GM23338 (cell line): ENCODE results near the gene POLD3. TPM values are rescaled to one million over a fixed set of nuclear protein-coding genes. Genes with fewer than 3 reads are reported as not detected.

Source experiments
- ATAC-seq: fragments of 200-7000 bp; cut with Tn5 transposase; 3 replicates; pipeline ENCODE4 v1.9.1; 2020
- DNase-seq: peaks from one replicate; pipeline ENCODE4 v3.0.0-alpha.2; 2015; ENCODE audit warnings: low spot score
- H2AFZ ChIP-seq: fragments of 200-600 bp; sonication (generic); 2 replicates; pipeline ENCODE4 v1.8.0; 2016; ENCODE audit warnings: antibody characterized with exemption, mild to moderate bottlenecking, moderate library complexity
- H3F3A ChIP-seq: fragments of 200-600 bp; sonication (generic); replicated peaks from 2 replicates; pipeline ENCODE4 v1.8.0; 2017; ENCODE audit warnings: antibody characterized with exemption, mixed run types, low read depth
- H3K27ac ChIP-seq: fragments of 200-600 bp; sonication (generic); 2 replicates; pipeline ENCODE4 v1.6.1; 2016; ENCODE audit warnings: low read depth
- H3K27me3 ChIP-seq: fragments of 200-600 bp; sonication (generic); 2 replicates; pipeline ENCODE4 v1.8.0; 2016; ENCODE audit warnings: mild to moderate bottlenecking, mixed run types, moderate library complexity; ENCODE audit not compliant: insufficient read depth
- H3K36me3 ChIP-seq: fragments of 200-600 bp; sonication (generic); 2 replicates; pipeline ENCODE4 v1.8.0; 2016; ENCODE audit warnings: mild to moderate bottlenecking; ENCODE audit not compliant: insufficient read depth
- H3K4me1 ChIP-seq: fragments of 200-600 bp; sonication (generic); 2 replicates; pipeline ENCODE4 v1.8.0; 2016; ENCODE audit warnings: mild to moderate bottlenecking, moderate library complexity; ENCODE audit not compliant: insufficient read depth
- H3K4me2 ChIP-seq: fragments of 200-600 bp; sonication (generic); 2 replicates; pipeline ENCODE4 v1.7.1; 2017; ENCODE audit warnings: mixed run types
- H3K4me3 ChIP-seq: fragments of 200-600 bp; sonication (generic); 2 replicates; pipeline ENCODE4 v1.6.1; 2016; ENCODE audit warnings: mixed run types
- H3K79me2 ChIP-seq: fragments of 200-600 bp; sonication (generic); replicated peaks from 2 replicates; pipeline ENCODE4 v1.8.0; 2017; ENCODE audit warnings: mild to moderate bottlenecking; ENCODE audit not compliant: insufficient read depth
- H3K9me2 ChIP-seq: fragments of 200-600 bp; sonication (generic); 2 replicates; pipeline ENCODE4 v1.8.0; 2017; ENCODE audit not compliant: insufficient read depth
- H4K20me1 ChIP-seq: fragments of 200-600 bp; sonication (generic); replicated peaks from 2 replicates; pipeline ENCODE4 v1.8.0; 2017; ENCODE audit warnings: mild to moderate bottlenecking; ENCODE audit not compliant: insufficient read depth
- H3K27ac Mint-ChIP-seq: 2 replicates; pipeline ENCODE4 v1.8.0; 2020; ENCODE audit warnings: inconsistent platforms, mild to moderate bottlenecking, moderate library complexity, mixed read lengths
- H3K27me3 Mint-ChIP-seq: 3 replicates; pipeline ENCODE4 v1.8.0; 2022; ENCODE audit warnings: low read depth, mild to moderate bottlenecking, moderate library complexity, mixed read lengths, inconsistent platforms; ENCODE audit not compliant: insufficient read depth, poor library complexity
- H3K36me3 Mint-ChIP-seq: 3 replicates; pipeline ENCODE4 v1.8.0; 2021; ENCODE audit warnings: low read depth, mild to moderate bottlenecking, inconsistent platforms, moderate library complexity, mixed read lengths
- H3K4me1 Mint-ChIP-seq: 3 replicates; pipeline ENCODE4 v1.8.0; 2020; ENCODE audit warnings: mild to moderate bottlenecking, inconsistent platforms, mixed read lengths
- H3K4me3 Mint-ChIP-seq: 3 replicates; pipeline ENCODE4 v1.8.0; 2021; ENCODE audit warnings: moderate library complexity, mild to moderate bottlenecking, inconsistent platforms, mixed read lengths
- H3K9me3 Mint-ChIP-seq: 3 replicates; pipeline ENCODE4 v1.8.0; 2020; ENCODE audit warnings: moderate library complexity, mild to moderate bottlenecking, inconsistent platforms, mixed read lengths
- CREB1 ChIP-seq: fragments of 250-450 bp; sonication (Bioruptor Pico); IDR thresholded peaks from 2 replicates; pipeline ENCODE4 v1.5.0; 2020; ENCODE audit warnings: low read depth, mild to moderate bottlenecking, moderate library complexity
- EZH2 ChIP-seq: fragments of 200-600 bp; sonication (generic); IDR thresholded peaks from one replicate; pipeline ENCODE4 v1.8.0; 2017; ENCODE audit warnings: antibody characterized with exemption, mild to moderate bottlenecking, low read depth; ENCODE audit not compliant: unreplicated experiment
- EZH2phosphoT487 ChIP-seq: fragments of 200-600 bp; sonication (generic); IDR thresholded peaks from one replicate; pipeline ENCODE4 v1.8.1; 2018; ENCODE audit warnings: antibody characterized with exemption; ENCODE audit not compliant: unreplicated experiment
- JUNB ChIP-seq: IDR thresholded peaks from one replicate; pipeline ENCODE4 v1.6.1; 2016; ENCODE audit warnings: antibody characterized with exemption; ENCODE audit not compliant: unreplicated experiment
- NANOG ChIP-seq: IDR thresholded peaks from 2 replicates; pipeline ENCODE4 v1.6.1; 2016; ENCODE audit warnings: antibody characterized with exemption, borderline replicate concordance
- POLR2AphosphoS5 ChIP-seq: IDR thresholded peaks from 2 replicates; pipeline ENCODE4 v1.6.1; 2016; ENCODE audit warnings: antibody characterized with exemption, low read depth
- STAT1 ChIP-seq: IDR thresholded peaks from one replicate; pipeline ENCODE4 v1.6.1; 2016; ENCODE audit warnings: antibody characterized with exemption; ENCODE audit not compliant: unreplicated experiment
- ZNF114 ChIP-seq: fragments of 250-450 bp; sonication (Bioruptor Pico); IDR thresholded peaks from 2 replicates; pipeline ENCODE4 v1.5.0; 2020; ENCODE audit warnings: mild to moderate bottlenecking, moderate library complexity
- ZNF331 ChIP-seq: fragments of 250-450 bp; sonication (Bioruptor Pico); IDR thresholded peaks from 2 replicates; pipeline ENCODE4 v1.5.0; 2020; ENCODE audit warnings: low read depth, mild to moderate bottlenecking, moderate library complexity
- polyA plus RNA-seq: library from polyadenylated mRNA; unstranded; fragments of >200 nt; fragmentation: Nextera tagmentation; extraction: Ambion mirVana; gene quantifications from 2 replicates; pipeline ENCODE4 v1.2.1, GENCODE V29; 2016
- total RNA-seq: library from RNA; depleted of rRNA; stranded (reverse); fragments of >200 nt; shearing (Covaris generic); gene quantifications from 2 replicates; pipeline ENCODE4 v1.2.3, GENCODE V29; 2014
- TF ChIP-seq, protein P1 (sequence below): fragments of 250-450 bp; sonication (Bioruptor Pico); IDR thresholded peaks from 2 replicates; pipeline ENCODE4 v1.5.0; 2020; ENCODE audit warnings: mild to moderate bottlenecking, moderate library complexity
- TF ChIP-seq, protein P2 (sequence below), 2 experiments: fragments of 200-600 bp in 1 of 2; sonication (generic) in 1 of 2; conservative IDR thresholded peaks; 2 replicates each; pipeline versions ENCODE4 v1.5.1 to v1.6.1; 2016 to 2017; ENCODE audit warnings: antibody characterized with exemption in 2 of 2, low read depth in 2 of 2, mild to moderate bottlenecking in 2 of 2, moderate library complexity in 1 of 2
- TF ChIP-seq, protein P3 (sequence below): IDR thresholded peaks from 2 replicates; pipeline ENCODE4 v1.6.1; 2016; ENCODE audit warnings: antibody characterized with exemption
- TF ChIP-seq, protein P4 (sequence below): IDR thresholded peaks from one replicate; pipeline ENCODE4 v1.6.1; 2018; ENCODE audit warnings: antibody characterized with exemption; ENCODE audit not compliant: unreplicated experiment

The POLD3 gene
- total and polyA plus RNA-seq, 2 experiments from 2014 or later: 21.9 to 50.1 TPM

DNA sequence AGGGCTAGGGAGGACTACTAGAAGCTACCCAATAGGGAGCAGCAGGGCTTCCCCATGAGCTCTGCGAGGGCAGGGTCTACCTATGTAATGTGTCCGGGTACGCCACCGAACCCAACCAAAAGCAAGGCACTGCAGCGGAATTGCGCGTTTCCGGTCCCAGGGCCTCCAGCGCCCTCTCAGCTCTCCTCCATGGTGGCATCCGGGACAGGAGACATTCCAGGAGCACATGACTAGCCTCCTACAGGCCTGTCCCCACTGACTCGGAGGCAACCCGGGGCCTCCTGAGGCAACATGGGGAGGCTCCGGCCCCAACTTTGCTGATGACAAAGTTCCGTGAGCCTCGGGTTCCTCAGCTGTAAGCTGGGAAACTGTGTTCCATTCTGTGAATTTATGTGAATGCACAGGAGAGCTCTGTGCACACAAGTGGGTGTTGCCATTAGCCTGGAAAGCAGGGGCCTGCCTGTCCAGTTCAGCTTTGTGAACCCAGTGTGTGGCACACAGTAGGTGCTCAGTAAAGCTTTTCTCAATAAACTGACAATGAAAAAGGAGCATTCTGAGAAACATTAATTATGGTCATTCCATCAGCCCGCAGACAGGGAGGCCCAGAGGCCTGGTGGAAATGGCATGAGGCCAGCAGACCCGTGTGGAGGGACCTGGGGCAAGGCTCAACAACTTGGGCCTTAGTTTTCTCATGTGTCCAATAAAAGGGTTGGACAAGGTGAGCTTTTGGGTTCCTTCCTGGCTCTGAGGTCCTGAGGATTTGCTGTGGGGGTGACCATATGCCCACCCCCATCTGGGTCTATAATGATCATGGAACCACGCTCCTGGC lies 88.5 kb downstream of the POLD3 start:
- DNase-seq (no peak), ATAC-seq (no peak)
- Histone ChIP-seq H3K4me1 (no peaks in the 10 kb centered on the region), H4K20me1 (no peaks in the 10 kb centered on the region; the same call in 1 of the 2 replicates), H3K36me3 (no peaks in the 10 kb centered on the region), H3K9me2 (no peaks in the 10 kb centered on the region), H3F3A (no peaks in the 10 kb centered on the region), H3K4me3 (no peak overlapping the region), H3K79me2 (no peaks in the 10 kb centered on the region), H3K4me2 (no peak overlapping the region), H2AFZ (no peak overlapping the region), H3K27ac (no peak overlapping the region), H3K27me3 (peaks cover 11% of the 10 kb centered on the region)
- no peaks in the 10 kb centered on the region; the same call in 2 of the 3 replicates for H3K9me3 Mint-ChIP-seq
- H3K4me3 Mint-ChIP-seq: no peak overlapping the region
- peaks cover 15% of the 10 kb centered on the region for H3K27me3 Mint-ChIP-seq
- TF ChIP-seq POLR2AphosphoS5 (no peak), STAT1 (no peak), EZH2phosphoT487 (no peak), CREB1 (no peak), ZNF331 (CRISPR knock-in tag) (no peak), EZH2 (no peak), ZNF114 (CRISPR knock-in tag) (no peak), JUNB (no peak), NANOG (no peak)
- TF ChIP-seq, protein P1, sequence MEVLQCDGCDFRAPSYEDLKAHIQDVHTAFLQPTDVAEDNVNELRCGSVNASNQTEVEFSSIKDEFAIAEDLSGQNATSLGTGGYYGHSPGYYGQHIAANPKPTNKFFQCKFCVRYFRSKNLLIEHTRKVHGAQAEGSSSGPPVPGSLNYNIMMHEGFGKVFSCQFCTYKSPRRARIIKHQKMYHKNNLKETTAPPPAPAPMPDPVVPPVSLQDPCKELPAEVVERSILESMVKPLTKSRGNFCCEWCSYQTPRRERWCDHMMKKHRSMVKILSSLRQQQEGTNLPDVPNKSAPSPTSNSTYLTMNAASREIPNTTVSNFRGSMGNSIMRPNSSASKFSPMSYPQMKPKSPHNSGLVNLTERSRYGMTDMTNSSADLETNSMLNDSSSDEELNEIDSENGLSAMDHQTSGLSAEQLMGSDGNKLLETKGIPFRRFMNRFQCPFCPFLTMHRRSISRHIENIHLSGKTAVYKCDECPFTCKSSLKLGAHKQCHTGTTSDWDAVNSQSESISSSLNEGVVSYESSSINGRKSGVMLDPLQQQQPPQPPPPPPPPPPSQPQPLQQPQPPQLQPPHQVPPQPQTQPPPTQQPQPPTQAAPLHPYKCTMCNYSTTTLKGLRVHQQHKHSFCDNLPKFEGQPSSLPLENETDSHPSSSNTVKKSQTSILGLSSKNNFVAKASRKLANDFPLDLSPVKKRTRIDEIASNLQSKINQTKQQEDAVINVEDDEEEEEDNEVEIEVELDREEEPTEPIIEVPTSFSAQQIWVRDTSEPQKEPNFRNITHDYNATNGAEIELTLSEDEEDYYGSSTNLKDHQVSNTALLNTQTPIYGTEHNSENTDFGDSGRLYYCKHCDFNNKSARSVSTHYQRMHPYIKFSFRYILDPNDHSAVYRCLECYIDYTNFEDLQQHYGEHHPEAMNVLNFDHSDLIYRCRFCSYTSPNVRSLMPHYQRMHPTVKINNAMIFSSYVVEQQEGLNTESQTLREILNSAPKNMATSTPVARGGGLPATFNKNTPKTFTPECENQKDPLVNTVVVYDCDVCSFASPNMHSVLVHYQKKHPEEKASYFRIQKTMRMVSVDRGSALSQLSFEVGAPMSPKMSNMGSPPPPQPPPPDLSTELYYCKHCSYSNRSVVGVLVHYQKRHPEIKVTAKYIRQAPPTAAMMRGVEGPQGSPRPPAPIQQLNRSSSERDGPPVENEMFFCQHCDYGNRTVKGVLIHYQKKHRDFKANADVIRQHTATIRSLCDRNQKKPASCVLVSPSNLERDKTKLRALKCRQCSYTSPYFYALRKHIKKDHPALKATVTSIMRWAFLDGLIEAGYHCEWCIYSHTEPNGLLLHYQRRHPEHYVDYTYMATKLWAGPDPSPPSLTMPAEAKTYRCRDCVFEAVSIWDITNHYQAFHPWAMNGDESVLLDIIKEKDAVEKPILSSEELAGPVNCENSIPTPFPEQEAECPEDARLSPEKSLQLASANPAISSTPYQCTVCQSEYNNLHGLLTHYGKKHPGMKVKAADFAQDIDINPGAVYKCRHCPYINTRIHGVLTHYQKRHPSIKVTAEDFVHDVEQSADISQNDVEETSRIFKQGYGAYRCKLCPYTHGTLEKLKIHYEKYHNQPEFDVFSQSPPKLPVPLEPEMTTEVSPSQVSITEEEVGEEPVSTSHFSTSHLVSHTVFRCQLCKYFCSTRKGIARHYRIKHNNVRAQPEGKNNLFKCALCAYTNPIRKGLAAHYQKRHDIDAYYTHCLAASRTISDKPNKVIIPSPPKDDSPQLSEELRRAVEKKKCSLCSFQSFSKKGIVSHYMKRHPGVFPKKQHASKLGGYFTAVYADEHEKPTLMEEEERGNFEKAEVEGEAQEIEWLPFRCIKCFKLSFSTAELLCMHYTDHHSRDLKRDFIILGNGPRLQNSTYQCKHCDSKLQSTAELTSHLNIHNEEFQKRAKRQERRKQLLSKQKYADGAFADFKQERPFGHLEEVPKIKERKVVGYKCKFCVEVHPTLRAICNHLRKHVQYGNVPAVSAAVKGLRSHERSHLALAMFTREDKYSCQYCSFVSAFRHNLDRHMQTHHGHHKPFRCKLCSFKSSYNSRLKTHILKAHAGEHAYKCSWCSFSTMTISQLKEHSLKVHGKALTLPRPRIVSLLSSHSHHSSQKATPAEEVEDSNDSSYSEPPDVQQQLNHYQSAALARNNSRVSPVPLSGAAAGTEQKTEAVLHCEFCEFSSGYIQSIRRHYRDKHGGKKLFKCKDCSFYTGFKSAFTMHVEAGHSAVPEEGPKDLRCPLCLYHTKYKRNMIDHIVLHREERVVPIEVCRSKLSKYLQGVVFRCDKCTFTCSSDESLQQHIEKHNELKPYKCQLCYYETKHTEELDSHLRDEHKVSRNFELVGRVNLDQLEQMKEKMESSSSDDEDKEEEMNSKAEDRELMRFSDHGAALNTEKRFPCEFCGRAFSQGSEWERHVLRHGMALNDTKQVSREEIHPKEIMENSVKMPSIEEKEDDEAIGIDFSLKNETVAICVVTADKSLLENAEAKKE: no peak
- TF ChIP-seq, protein P2, sequence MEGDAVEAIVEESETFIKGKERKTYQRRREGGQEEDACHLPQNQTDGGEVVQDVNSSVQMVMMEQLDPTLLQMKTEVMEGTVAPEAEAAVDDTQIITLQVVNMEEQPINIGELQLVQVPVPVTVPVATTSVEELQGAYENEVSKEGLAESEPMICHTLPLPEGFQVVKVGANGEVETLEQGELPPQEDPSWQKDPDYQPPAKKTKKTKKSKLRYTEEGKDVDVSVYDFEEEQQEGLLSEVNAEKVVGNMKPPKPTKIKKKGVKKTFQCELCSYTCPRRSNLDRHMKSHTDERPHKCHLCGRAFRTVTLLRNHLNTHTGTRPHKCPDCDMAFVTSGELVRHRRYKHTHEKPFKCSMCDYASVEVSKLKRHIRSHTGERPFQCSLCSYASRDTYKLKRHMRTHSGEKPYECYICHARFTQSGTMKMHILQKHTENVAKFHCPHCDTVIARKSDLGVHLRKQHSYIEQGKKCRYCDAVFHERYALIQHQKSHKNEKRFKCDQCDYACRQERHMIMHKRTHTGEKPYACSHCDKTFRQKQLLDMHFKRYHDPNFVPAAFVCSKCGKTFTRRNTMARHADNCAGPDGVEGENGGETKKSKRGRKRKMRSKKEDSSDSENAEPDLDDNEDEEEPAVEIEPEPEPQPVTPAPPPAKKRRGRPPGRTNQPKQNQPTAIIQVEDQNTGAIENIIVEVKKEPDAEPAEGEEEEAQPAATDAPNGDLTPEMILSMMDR (conservative IDR thresholded peaks at IDR 0.05; ENCODE audit: low read depth in 2 of 2): no peak
- TF ChIP-seq, protein P3, sequence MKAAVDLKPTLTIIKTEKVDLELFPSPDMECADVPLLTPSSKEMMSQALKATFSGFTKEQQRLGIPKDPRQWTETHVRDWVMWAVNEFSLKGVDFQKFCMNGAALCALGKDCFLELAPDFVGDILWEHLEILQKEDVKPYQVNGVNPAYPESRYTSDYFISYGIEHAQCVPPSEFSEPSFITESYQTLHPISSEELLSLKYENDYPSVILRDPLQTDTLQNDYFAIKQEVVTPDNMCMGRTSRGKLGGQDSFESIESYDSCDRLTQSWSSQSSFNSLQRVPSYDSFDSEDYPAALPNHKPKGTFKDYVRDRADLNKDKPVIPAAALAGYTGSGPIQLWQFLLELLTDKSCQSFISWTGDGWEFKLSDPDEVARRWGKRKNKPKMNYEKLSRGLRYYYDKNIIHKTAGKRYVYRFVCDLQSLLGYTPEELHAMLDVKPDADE: no peak
- TF ChIP-seq, protein P4, sequence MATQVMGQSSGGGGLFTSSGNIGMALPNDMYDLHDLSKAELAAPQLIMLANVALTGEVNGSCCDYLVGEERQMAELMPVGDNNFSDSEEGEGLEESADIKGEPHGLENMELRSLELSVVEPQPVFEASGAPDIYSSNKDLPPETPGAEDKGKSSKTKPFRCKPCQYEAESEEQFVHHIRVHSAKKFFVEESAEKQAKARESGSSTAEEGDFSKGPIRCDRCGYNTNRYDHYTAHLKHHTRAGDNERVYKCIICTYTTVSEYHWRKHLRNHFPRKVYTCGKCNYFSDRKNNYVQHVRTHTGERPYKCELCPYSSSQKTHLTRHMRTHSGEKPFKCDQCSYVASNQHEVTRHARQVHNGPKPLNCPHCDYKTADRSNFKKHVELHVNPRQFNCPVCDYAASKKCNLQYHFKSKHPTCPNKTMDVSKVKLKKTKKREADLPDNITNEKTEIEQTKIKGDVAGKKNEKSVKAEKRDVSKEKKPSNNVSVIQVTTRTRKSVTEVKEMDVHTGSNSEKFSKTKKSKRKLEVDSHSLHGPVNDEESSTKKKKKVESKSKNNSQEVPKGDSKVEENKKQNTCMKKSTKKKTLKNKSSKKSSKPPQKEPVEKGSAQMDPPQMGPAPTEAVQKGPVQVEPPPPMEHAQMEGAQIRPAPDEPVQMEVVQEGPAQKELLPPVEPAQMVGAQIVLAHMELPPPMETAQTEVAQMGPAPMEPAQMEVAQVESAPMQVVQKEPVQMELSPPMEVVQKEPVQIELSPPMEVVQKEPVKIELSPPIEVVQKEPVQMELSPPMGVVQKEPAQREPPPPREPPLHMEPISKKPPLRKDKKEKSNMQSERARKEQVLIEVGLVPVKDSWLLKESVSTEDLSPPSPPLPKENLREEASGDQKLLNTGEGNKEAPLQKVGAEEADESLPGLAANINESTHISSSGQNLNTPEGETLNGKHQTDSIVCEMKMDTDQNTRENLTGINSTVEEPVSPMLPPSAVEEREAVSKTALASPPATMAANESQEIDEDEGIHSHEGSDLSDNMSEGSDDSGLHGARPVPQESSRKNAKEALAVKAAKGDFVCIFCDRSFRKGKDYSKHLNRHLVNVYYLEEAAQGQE: no peak
- H3K4me1 Mint-ChIP-seq: peaks cover 6% of the 10 kb centered on the region; the same call in 2 of the 3 replicates
- no peaks in the 10 kb centered on the region; the same call in 2 of the 3 replicates for H3K36me3 Mint-ChIP-seq
- no peak overlapping the region for H3K27ac Mint-ChIP-seq
